Measurements from ENCODE around the gene OMP.

Gene OMP

GRCh38 chr11:77064648-77065217 is 37.9 kb upstream of the OMP start:
- no peak for DNase-seq (ENCODE audit: low read depth)
- H3K4me3 ChIP-seq (ENCODE audit: low read length) = no peak overlapping the region
- no peak for TF ChIP-seq CTCF (conservative IDR thresholded peaks at IDR 0.05; ENCODE audit: low read length)

DNA sequence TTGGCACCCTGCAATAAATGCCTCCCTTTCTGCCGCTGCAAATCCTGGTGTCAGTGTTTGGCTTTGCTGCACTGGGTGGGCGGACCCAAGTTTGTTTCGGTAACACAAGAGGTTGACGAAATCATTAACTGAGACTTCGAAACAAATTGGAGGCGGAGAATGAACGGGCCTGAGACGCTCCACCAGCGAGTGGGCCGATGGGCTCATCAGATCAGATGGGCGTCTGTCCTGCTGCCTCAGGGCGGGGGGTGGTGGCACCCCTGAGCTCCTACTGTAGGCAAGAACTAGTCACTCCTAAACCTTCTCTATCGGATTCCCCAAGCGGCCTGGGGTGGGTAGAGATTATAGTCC is 36.8 kb upstream of the OMP start:
- peak overlapping the region; percentile 71 for H3K4me3 ChIP-seq (ENCODE audit: low read length)
- DNase-seq (ENCODE audit: low read depth) = peak; percentile 76
- no peak for TF ChIP-seq CTCF (conservative IDR thresholded peaks at IDR 0.05; ENCODE audit: low read length)

GRCh38 chr11:77066229-77067042 is 36.2 kb upstream of the OMP start, which contains the start of gene CAPN5:
Gene CAPN5, plus strand, starts transcription at chr11:77066971. Its CDS starts 17,916 bp downstream, at chr11:77084887.
- H3K4me3 ChIP-seq (ENCODE audit: low read length) = peak within 1 kb of the TSS; percentile 77
- peak; percentile 91 for DNase-seq (ENCODE audit: low read depth)
- peak; percentile 24 for TF ChIP-seq CTCF (conservative IDR thresholded peaks at IDR 0.05; ENCODE audit: low read length)

DNA sequence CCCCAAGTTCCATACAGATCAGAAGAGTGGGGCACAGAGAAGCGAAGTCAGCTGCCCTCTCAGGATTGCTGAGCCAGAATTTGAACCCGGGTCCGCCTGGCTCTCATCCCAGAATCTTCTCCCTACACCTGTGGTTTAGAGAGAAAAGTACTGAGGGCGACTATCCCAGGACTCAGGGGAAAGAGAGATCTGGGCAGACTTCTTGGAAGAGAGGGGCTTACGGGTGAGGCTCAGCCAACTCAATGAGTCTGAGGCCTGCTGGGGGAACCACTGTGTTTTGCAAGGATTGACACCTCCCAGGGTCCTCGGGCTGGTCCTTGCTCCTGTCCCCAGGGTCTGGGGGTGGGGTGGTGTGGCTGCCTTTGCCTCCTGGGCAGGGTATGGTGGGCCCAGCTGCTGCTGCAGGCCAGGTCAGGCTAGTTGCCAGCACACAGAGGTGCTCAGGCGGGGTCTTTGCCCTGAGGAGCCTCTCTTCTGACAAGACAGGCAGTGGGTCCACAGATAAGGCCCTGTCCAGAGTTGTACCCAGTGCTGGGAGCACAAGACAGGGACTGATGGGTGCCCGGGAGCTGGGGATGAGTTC is 34.7 kb upstream of the OMP start:
- no peak for DNase-seq (ENCODE audit: low read depth)
- peak overlapping the region; percentile 77 for H3K4me3 ChIP-seq (ENCODE audit: low read length)
- TF ChIP-seq CTCF (conservative IDR thresholded peaks at IDR 0.05; ENCODE audit: low read length) = no peak

- H3K4me3 ChIP-seq (ENCODE audit: low read length) = no peak overlapping the region
- TF ChIP-seq CTCF (conservative IDR thresholded peaks at IDR 0.05; ENCODE audit: low read length) = no peak
- DNase-seq (ENCODE audit: low read depth) = no peak
Measured at GRCh38 chr11:77068457-77069335, 33.9 kb upstream of the OMP start.

DNA sequence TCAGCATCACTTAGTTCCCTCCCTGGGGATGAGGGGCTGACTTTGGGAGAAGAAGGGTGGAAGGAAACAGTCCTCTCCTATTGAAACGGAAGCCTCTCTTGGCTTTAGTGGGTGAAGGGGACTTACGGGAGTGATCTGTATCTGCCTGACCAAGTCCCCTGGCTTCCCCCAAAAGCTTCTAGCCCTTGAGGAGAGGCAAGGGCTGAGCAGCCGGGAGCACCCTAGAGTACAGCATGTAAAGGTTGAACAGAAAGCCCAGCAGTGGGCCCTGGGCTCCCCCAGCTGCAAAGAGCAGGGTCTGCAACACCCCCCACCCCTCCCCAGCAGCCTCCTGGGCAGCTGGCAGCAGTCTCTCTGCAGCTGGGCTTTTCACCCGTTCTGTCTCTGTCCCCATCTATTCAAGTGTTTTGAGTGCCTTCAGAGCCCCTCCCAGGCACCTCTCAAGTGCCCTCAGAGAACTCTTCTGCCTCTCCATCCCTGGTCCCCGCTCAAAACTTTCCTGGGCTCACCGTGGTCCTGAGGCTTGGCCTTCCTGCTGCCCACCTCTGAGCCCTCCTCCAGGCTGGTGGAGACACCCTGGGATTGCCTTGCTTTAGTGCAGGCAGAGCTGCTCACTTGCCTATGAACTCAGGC is 33.2 kb upstream of the OMP start:
- DNase-seq (ENCODE audit: low read depth) = no peak
- H3K4me3 ChIP-seq (ENCODE audit: low read length) = no peak overlapping the region
- no peak for TF ChIP-seq CTCF (conservative IDR thresholded peaks at IDR 0.05; ENCODE audit: low read length)

Data from AG10803 (cell line).